Fibroblast of lung (primary cell): Measurements from ENCODE around the gene LRP5.

Source experiments
- EZH2 ChIP-seq: IDR thresholded peaks from 2 replicates; pipeline ENCODE4 v1.5.1; 2012; ENCODE audit warnings: low read length, control low read depth, mild to moderate bottlenecking; ENCODE audit errors: missing control alignments
- TF ChIP-seq, protein P1 (sequence below), 2 donors: IDR thresholded peaks in 1 of 2; conservative IDR thresholded peaks in 1 of 2; 1 replicate in 1 of 2; 2 replicates in 1 of 2; pipeline ENCODE4 v1.5.1; 2011 to 2012; ENCODE audit warnings: low read length in 2 of 2, control low read depth in 1 of 2, inconsistent platforms in 1 of 2, low read depth in 1 of 2, mild to moderate bottlenecking in 1 of 2

DNA sequence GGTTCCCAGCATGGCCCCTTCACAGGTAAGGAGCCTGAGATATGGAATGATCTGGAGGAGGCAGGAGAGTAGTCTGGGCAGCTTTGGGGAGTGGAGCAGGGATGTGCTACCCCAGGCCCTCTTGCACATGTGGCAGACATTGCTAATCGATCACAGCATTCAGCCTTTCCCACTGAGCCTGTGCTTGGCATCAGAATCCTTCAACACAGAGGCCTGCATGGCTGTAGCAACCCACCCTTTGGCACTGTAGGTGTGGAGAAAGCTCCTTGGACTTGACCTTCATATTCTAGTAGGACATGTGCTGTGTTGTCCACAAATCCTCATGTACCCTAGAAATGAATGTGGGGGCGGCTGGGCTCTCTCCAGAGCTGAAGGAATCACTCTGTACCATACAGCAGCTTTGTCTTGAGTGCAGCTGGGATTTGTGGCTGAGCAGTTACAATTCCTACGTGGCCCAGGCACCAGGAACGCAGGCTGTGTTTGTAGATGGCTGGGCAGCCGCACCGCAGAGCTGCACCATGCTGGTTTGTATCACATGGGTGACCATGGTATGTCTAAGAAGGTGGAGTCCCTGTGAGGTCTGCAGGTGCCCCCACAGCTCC, 126.4 kb downstream of the LRP5 start:
- TF ChIP-seq, protein P1, sequence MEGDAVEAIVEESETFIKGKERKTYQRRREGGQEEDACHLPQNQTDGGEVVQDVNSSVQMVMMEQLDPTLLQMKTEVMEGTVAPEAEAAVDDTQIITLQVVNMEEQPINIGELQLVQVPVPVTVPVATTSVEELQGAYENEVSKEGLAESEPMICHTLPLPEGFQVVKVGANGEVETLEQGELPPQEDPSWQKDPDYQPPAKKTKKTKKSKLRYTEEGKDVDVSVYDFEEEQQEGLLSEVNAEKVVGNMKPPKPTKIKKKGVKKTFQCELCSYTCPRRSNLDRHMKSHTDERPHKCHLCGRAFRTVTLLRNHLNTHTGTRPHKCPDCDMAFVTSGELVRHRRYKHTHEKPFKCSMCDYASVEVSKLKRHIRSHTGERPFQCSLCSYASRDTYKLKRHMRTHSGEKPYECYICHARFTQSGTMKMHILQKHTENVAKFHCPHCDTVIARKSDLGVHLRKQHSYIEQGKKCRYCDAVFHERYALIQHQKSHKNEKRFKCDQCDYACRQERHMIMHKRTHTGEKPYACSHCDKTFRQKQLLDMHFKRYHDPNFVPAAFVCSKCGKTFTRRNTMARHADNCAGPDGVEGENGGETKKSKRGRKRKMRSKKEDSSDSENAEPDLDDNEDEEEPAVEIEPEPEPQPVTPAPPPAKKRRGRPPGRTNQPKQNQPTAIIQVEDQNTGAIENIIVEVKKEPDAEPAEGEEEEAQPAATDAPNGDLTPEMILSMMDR (conservative IDR thresholded peaks at IDR 0.05 in 1 of 2, IDR thresholded peaks at IDR 0.05 in 1 of 2; ENCODE audit: low read depth in 1 of 2, low read length in 2 of 2): no peak
- no peak for TF ChIP-seq EZH2
